OCI-LY3 (cell line): ENCODE results near the gene NCEH1.

Source experiments
- EZH2phosphoT487 ChIP-seq: fragments of 200-600 bp; shearing (Covaris generic); IDR thresholded peaks from 2 replicates; pipeline ENCODE4 v1.6.1; 2018; ENCODE audit warnings: antibody characterized with exemption, mixed run types, low read depth
- TF ChIP-seq, protein P1 (sequence below): fragments of 200-600, 300-600 bp; sonication (generic); IDR thresholded peaks from 2 replicates; pipeline ENCODE4 v1.5.1; 2014; ENCODE audit warnings: antibody characterized with exemption, low read length, low read depth

DNA sequence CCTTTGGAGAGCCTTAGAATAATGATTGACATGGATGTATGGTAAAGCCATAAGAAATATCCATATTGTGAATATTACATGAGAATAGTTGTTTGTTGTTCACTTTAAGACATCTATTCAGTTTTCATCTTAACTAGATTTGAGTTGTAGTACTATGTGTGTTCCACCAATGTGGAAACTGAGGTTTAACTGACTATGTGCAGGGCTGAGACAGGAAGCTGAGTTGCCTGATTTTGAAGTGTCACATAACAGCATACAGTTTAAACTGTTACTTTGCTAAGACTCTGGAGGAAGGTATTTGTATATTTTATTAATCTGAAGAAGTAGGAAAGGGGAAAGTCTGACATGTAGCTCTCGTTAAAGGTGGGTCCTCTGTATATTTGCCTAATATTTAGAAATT lies 41.8 kb upstream of the NCEH1 start:
- no peak for TF ChIP-seq EZH2phosphoT487
- TF ChIP-seq, protein P1, sequence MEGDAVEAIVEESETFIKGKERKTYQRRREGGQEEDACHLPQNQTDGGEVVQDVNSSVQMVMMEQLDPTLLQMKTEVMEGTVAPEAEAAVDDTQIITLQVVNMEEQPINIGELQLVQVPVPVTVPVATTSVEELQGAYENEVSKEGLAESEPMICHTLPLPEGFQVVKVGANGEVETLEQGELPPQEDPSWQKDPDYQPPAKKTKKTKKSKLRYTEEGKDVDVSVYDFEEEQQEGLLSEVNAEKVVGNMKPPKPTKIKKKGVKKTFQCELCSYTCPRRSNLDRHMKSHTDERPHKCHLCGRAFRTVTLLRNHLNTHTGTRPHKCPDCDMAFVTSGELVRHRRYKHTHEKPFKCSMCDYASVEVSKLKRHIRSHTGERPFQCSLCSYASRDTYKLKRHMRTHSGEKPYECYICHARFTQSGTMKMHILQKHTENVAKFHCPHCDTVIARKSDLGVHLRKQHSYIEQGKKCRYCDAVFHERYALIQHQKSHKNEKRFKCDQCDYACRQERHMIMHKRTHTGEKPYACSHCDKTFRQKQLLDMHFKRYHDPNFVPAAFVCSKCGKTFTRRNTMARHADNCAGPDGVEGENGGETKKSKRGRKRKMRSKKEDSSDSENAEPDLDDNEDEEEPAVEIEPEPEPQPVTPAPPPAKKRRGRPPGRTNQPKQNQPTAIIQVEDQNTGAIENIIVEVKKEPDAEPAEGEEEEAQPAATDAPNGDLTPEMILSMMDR, result no peak
